H1 (cell line): ENCODE results near the gene INPP4A. TPM values are rescaled to one million over a fixed set of nuclear protein-coding genes. Genes with fewer than 3 reads are reported as not detected.

ENCODE experiments used
- ASH2L ChIP-seq: fragments of 200-600, 300-600 bp; sonication (generic); IDR thresholded peaks from one replicate; pipeline ENCODE4 v1.7.1; 2017; ENCODE audit warnings: low read length
- CREB1 ChIP-seq: IDR thresholded peaks from 2 replicates; pipeline ENCODE4 v1.6.1; 2012; ENCODE audit warnings: inconsistent platforms
- EP300 ChIP-seq, 2 experiments: IDR thresholded peaks; 1 replicate in 1 of 2; 2 replicates in 1 of 2; pipeline ENCODE4 v1.6.1; 2011 to 2012; ENCODE audit warnings: low read depth in 2 of 2, low read length in 2 of 2, mild to moderate bottlenecking in 2 of 2, borderline replicate concordance in 1 of 2, inconsistent platforms in 1 of 2, moderate library complexity in 1 of 2
- GABPA ChIP-seq: IDR thresholded peaks from 2 replicates; pipeline ENCODE4 v1.6.1; 2011; ENCODE audit warnings: mild to moderate bottlenecking, low read length, moderate library complexity, borderline replicate concordance; ENCODE audit not compliant: insufficient read depth
- JUN ChIP-seq: IDR thresholded peaks from 2 replicates; pipeline ENCODE4 v1.6.1; 2011; ENCODE audit warnings: low read depth, mild to moderate bottlenecking, improper control_type of control experiment, low read length
- MAFK ChIP-seq: IDR thresholded peaks from 2 replicates; pipeline ENCODE4 v1.6.1; 2012; ENCODE audit warnings: low read depth, mild to moderate bottlenecking, improper control_type of control experiment, low read length
- RAD21 ChIP-seq, 2 experiments: IDR thresholded peaks in 1 of 2; conservative IDR thresholded peaks in 1 of 2; 2 replicates each; pipeline ENCODE4 v1.6.1; 2011; ENCODE audit warnings: low read depth in 2 of 2, low read length in 2 of 2, improper control_type of control experiment in 1 of 2, inconsistent platforms in 1 of 2, mild to moderate bottlenecking in 1 of 2, moderate library complexity in 1 of 2
- SAP30 ChIP-seq: fragments of 300-600 bp; sonication (generic); IDR thresholded peaks from 2 replicates; pipeline ENCODE4 v1.7.1; 2012; ENCODE audit warnings: low read length, moderate library complexity, mild to moderate bottlenecking, inconsistent platforms; ENCODE audit not compliant: insufficient read depth, insufficient replicate concordance
- SRF ChIP-seq: IDR thresholded peaks from 2 replicates; pipeline ENCODE4 v1.6.1; 2011; ENCODE audit warnings: mild to moderate bottlenecking, low read depth, low read length, moderate library complexity
- TAF1 ChIP-seq: IDR thresholded peaks from 2 replicates; pipeline ENCODE4 v1.6.1; 2011; ENCODE audit warnings: mild to moderate bottlenecking, low read depth, low read length
- TEAD4 ChIP-seq: IDR thresholded peaks from 2 replicates; pipeline ENCODE4 v1.6.1; 2012; ENCODE audit warnings: low read depth, low read length, inconsistent platforms, mixed read lengths
- polyA plus RNA-seq, 7 experiments: library from polyadenylated mRNA; depleted of rRNA in 3 of 7; stranded (reverse) in 5 of 7; unstranded in 2 of 7; fragments of >200 nt in 5 of 7; fragments of 200-250 nt in 2 of 7; gene quantifications; 1 replicate in 5 of 7; 2 replicates in 1 of 7; 4 replicates in 1 of 7; pipeline versions ENCODE4 v1.2.1 to v1.2.3, GENCODE V29; 2011 to 2013; ENCODE audit warnings: missing spikeins in 2 of 7, mixed read lengths in 2 of 7
- total RNA-seq: library from RNA; stranded (reverse); fragmentation: NEBNext Ultra II Directional; extraction: Animal tissue kit (Norgen Biotek cat#: 25700); gene quantifications from 2 replicates; pipeline ENCODE4 v1.2.1, GENCODE V29; 2021

The INPP4A gene
- total and polyA plus RNA-seq, 2 of the 8 experiments (the other 6 are each of a cell fraction or from before 2014, with no cell fraction given) = 25.6 to 34.3 TPM

- TF ChIP-seq MAFK (no peak), CREB1 (no peak), SAP30 (no peak), SRF (no peak), JUN (no peak), RAD21 (IDR thresholded peaks at IDR 0.05 in 1 of 2, conservative IDR thresholded peaks at IDR 0.05 in 1 of 2; ENCODE audit: low read depth in 2 of 2, low read length in 2 of 2) (no peak), TEAD4 (no peak), TAF1 (no peak), EP300 (IDR thresholded peaks at IDR 0.05; ENCODE audit: borderline replicate concordance in 1 of 2, low read depth in 2 of 2, low read length in 2 of 2) (no peak), ASH2L (no peak), GABPA (no peak)
Measured at GRCh38 chr2:98419544-98419943, 25.1 kb upstream of the INPP4A start (continued).
